H1 (cell line): ENCODE data around the gene ZNF92. TPM values are rescaled to one million over a fixed set of nuclear protein-coding genes. Genes with fewer than 3 reads are reported as not detected.

Experiments used
- BCL11A ChIP-seq, 2 experiments: IDR thresholded peaks; one replicate each; pipeline ENCODE4 v1.6.1; 2011; ENCODE audit warnings: low read depth in 2 of 2, low read length in 2 of 2, mild to moderate bottlenecking in 2 of 2
- EP300 ChIP-seq, 2 experiments: IDR thresholded peaks; 1 replicate in 1 of 2; 2 replicates in 1 of 2; pipeline ENCODE4 v1.6.1; 2011 to 2012; ENCODE audit warnings: low read depth in 2 of 2, low read length in 2 of 2, mild to moderate bottlenecking in 2 of 2, borderline replicate concordance in 1 of 2, inconsistent platforms in 1 of 2, moderate library complexity in 1 of 2
- TEAD4 ChIP-seq: IDR thresholded peaks from 2 replicates; pipeline ENCODE4 v1.6.1; 2012; ENCODE audit warnings: low read depth, low read length, inconsistent platforms, mixed read lengths
- polyA plus RNA-seq, 7 experiments: library from polyadenylated mRNA; depleted of rRNA in 3 of 7; stranded (reverse) in 5 of 7; unstranded in 2 of 7; fragments of >200 nt in 5 of 7; fragments of 200-250 nt in 2 of 7; gene quantifications; 1 replicate in 5 of 7; 2 replicates in 1 of 7; 4 replicates in 1 of 7; pipeline versions ENCODE4 v1.2.1 to v1.2.3, GENCODE V29; 2011 to 2013; ENCODE audit warnings: missing spikeins in 2 of 7, mixed read lengths in 2 of 7
- total RNA-seq: library from RNA; stranded (reverse); fragmentation: NEBNext Ultra II Directional; extraction: Animal tissue kit (Norgen Biotek cat#: 25700); gene quantifications from 2 replicates; pipeline ENCODE4 v1.2.1, GENCODE V29; 2021
- TF ChIP-seq, protein P1 (sequence below): IDR thresholded peaks from 2 replicates; pipeline ENCODE4 v1.6.1; 2012; ENCODE audit warnings: low read length, inconsistent platforms

ZNF92 gene
- total and polyA plus RNA-seq, 2 of the 8 experiments (the other 6 are each of a cell fraction or from before 2014, with no cell fraction given): 2.8 to 39.8 TPM

DNA sequence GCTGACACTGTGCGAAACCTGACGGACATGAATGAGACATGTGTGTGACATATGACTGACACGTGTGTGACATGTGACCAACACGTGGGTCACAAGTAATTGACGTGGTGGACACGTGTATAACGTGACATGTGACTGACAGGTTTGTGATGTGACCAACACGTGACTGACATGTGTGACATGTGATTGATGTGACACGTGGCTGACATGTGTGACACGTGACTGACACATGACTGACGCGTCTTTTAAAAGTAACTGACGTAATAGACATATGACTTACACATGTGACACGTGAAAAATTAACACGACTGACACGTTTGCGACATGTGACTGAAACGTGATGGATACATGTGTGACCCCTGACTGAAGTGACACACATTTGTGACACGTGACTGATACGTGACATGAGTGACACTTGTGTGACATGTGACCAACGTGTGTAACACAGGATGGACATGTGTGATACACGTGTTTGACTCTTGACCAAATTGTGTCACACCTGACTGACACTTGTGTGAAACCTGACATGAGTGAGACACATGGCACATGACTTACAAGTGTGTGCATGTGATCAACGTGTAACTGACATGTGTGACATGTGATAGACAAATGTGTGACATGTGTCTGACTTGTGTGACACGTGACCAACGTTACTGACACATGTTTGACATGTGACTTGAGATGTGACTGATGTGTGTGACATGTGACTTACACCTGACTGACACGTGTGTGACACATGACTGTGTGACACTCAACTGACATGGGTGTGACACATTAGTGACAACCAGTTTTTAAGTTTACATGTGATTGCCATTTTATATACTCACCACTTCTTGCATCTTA is 56.9 kb downstream of the ZNF92 start (continued):
- TF ChIP-seq, protein P1, sequence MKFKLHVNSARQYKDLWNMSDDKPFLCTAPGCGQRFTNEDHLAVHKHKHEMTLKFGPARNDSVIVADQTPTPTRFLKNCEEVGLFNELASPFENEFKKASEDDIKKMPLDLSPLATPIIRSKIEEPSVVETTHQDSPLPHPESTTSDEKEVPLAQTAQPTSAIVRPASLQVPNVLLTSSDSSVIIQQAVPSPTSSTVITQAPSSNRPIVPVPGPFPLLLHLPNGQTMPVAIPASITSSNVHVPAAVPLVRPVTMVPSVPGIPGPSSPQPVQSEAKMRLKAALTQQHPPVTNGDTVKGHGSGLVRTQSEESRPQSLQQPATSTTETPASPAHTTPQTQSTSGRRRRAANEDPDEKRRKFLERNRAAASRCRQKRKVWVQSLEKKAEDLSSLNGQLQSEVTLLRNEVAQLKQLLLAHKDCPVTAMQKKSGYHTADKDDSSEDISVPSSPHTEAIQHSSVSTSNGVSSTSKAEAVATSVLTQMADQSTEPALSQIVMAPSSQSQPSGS: no peak
- TF ChIP-seq TEAD4 (no peak), EP300 (IDR thresholded peaks at IDR 0.05; ENCODE audit: borderline replicate concordance in 1 of 2, low read depth in 2 of 2, low read length in 2 of 2) (no peak), BCL11A (IDR thresholded peaks at IDR 0.05; ENCODE audit: low read depth in 2 of 2, low read length in 2 of 2) (no peak)
